GM12801 (cell line): ENCODE data around the gene ACIN1.

ENCODE experiments used
- CTCF ChIP-seq: IDR thresholded peaks from one replicate; pipeline ENCODE4 v1.5.1; 2011; ENCODE audit warnings: control low read depth; ENCODE audit not compliant: insufficient read length; ENCODE audit errors: extremely low read depth

The ACIN1 gene

GRCh38 chr14:23137192-23137812 is 42.4 kb upstream of the ACIN1 start:
- no peak for TF ChIP-seq CTCF

GRCh38 chr14:23136566-23137133 is 41.7 kb upstream of the ACIN1 start:
- no peak for TF ChIP-seq CTCF

GRCh38 chr14:23132970-23133369 is 38.0 kb upstream of the ACIN1 start:
- no peak for TF ChIP-seq CTCF

GRCh38 chr14:23131482-23131881 is 36.5 kb upstream of the ACIN1 start:
- TF ChIP-seq CTCF: no peak

- no peak for TF ChIP-seq CTCF
These were observed 35.9 kb upstream of the ACIN1 start for GRCh38 chr14:23130871-23131270.

- no peak for TF ChIP-seq CTCF
These were observed 34.9 kb upstream of the ACIN1 start for GRCh38 chr14:23129759-23130316.

GRCh38 chr14:23128969-23129758 is 34.2 kb upstream of the ACIN1 start:
- TF ChIP-seq CTCF: no peak
